Brain microvascular endothelial cell (primary cell): ENCODE measurements around the gene SCYGR5.
"Not testable (repeated sequence)": the region's sequence is repeated elsewhere in the genome, so short reads cannot be mapped to it uniquely, and the experiment has no call there.

ENCODE experiments used
- DNase-seq: peaks from one replicate; pipeline ENCODE4 v3.0.0-alpha.2; 2020
- H3K27ac ChIP-seq: fragments of 250-450 bp; sonication (Bioruptor Pico); 2 replicates; pipeline ENCODE4 v1.5.1; 2020; ENCODE audit warnings: mild to moderate bottlenecking, moderate library complexity
- H3K27me3 ChIP-seq: fragments of 250-450 bp; sonication (Bioruptor Pico); replicated peaks from 2 replicates; pipeline ENCODE4 v1.5.1; 2020; ENCODE audit warnings: mild to moderate bottlenecking
- H3K36me3 ChIP-seq: fragments of 250-450 bp; sonication (Bioruptor Pico); replicated peaks from 2 replicates; pipeline ENCODE4 v1.5.1; 2020; ENCODE audit warnings: mild to moderate bottlenecking
- H3K4me3 ChIP-seq: 2 replicates; pipeline ENCODE4 v1.5.1; 2011; ENCODE audit warnings: low read depth, mild to moderate bottlenecking, control low read depth, low read length, moderate library complexity
- CTCF ChIP-seq: IDR thresholded peaks from 2 replicates; pipeline ENCODE4 v1.5.1; 2011; ENCODE audit warnings: low read depth, mild to moderate bottlenecking, moderate library complexity, low read length, control low read depth, inconsistent platforms; ENCODE audit errors: missing control alignments
- in situ Hi-C: cut with HindIII; loops from 2 replicates; pipeline ENCODE4 v1.10.0; 2017; ENCODE audit warnings: low sequenced_read_pairs, low pct_ligation_motif_present

Gene SCYGR5, protein sequence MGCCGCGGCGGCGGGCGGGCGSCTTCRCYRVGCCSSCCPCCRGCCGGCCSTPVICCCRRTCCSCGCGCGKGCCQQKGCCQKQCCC

GRCh38 chr2:227666631-227667170 is at the start of gene SCYGR5:
SCYGR5 (plus strand) TSS chr2:227666804; CDS start chr2:227666804, 0 bp downstream.
- H3K36me3 ChIP-seq, H3K4me3 ChIP-seq, H3K27ac ChIP-seq, H3K27me3 ChIP-seq, DNase-seq, in situ Hi-C loops: not testable (repeated sequence)

DNA sequence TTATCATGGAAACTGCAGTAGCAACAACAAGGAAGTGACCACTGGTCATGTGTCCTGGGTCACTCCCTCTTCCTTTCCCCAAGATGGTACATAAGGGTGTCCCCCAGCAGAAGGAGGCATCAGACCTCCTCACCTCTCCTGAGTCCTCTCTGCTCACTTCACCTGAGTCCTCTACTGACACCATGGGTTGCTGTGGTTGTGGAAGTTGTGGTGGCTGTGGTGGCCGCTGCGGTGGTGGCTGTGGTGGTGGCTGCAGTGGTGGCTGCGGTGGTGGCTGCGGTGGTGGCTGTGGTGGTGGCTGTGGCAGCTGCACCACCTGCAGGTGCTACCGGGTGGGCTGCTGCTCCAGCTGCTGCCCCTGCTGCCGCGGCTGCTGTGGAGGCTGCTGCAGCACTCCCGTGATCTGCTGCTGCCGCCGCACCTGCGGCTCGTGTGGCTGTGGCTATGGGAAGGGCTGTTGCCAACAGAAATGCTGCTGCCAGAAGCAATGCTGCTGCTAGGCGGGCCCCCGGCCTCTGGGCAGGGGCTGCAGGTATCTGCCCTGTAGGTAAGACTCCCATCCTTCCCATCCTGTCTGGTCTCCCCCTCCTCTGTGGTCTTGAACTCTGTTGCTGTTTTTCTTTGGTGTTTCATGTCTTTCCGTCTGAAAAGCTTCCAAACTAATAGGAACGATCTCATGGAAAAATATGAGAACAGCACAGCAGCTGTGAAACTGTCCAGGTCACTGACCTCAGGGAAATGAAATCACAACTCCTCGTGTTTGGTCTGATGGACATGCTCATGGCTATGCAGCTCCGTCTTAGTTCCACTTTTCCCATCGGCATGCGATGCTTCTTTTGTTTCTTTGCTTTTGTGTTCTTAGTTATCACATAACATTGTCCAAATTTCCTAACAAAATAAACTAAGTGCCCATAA is 49.0 kb upstream of the SCYGR5 start, which contains the start of gene SCYGR4:
Gene SCYGR4, plus strand, starts transcription at position 183 of the 915 bp plus-strand sequence. Its CDS starts 0 bp downstream, at position 183.
- Histone ChIP-seq H3K4me3 (no peak within 1 kb of the TSS), H3K36me3 (no peaks in the 10 kb centered on the region), H3K27me3 (no peaks in the 10 kb centered on the region), H3K27ac (no peak within 1 kb of the TSS)
- in situ Hi-C loops: no loop called here
- TF ChIP-seq CTCF: no peak
- DNase-seq: peak; percentile 24

- H3K36me3 ChIP-seq: no peaks in the 10 kb centered on the region
- no peak for TF ChIP-seq CTCF
- H3K4me3 ChIP-seq: no peak overlapping the region
- DNase-seq: peak; percentile 39
- peak overlapping the region; percentile 32 for H3K27ac ChIP-seq
- H3K27me3 ChIP-seq: no peaks in the 10 kb centered on the region
- in situ Hi-C loops: no loop called here
Measured at GRCh38 chr2:227623226-227623625, 43.4 kb upstream of the SCYGR5 start.

- H3K27ac ChIP-seq: no peak overlapping the region
- no peak for TF ChIP-seq CTCF
- no peak for DNase-seq
- H3K36me3 ChIP-seq: no peaks in the 10 kb centered on the region
- H3K27me3 ChIP-seq: no peaks in the 10 kb centered on the region
- H3K4me3 ChIP-seq: no peak overlapping the region
- in situ Hi-C loops: no loop called here
Measured at GRCh38 chr2:227625420-227625819, 41.2 kb upstream of the SCYGR5 start.

- H3K27me3 ChIP-seq: no peaks in the 10 kb centered on the region
- no peak overlapping the region for H3K4me3 ChIP-seq
- in situ Hi-C loops: no loop called here
- DNase-seq: no peak
- no peak for TF ChIP-seq CTCF
- no peaks in the 10 kb centered on the region for H3K36me3 ChIP-seq
- no peak overlapping the region for H3K27ac ChIP-seq
Measured at GRCh38 chr2:227626580-227627151, 39.9 kb upstream of the SCYGR5 start.

DNA sequence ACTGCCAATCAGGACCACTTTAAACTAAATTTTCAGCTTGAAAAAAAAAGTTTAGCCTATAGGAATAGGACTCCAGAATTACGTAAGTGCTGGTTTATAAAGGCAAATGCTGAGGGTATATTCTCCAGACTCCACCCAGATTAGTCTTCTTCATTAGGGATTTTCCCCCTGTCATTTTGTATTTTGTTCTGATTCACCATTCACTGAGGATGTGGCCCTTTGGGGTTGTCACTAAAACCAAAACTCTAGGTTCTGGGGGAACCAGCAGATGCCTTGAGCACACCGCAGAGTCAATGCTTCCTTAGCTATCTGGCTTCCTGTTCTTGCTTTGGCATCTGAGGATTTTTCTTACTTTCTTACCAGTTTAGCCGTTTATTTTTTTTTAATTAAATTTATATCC is 38.8 kb upstream of the SCYGR5 start:
- in situ Hi-C loops: no loop called here
- no peak for TF ChIP-seq CTCF
- no peak for DNase-seq
- Histone ChIP-seq H3K4me3 (no peak overlapping the region), H3K27ac (no peak overlapping the region), H3K27me3 (no peaks in the 10 kb centered on the region), H3K36me3 (no peaks in the 10 kb centered on the region)
